Inflammatory macrophage (primary cell): ENCODE measurements around the gene FBLIM1.

ENCODE experiments used
- DNase-seq, 2 donors: peaks; one replicate each; pipeline ENCODE4 v3.0.0-alpha.2; 2020 to 2022

The FBLIM1 gene

GRCh38 chr1:15731735-15732685 is 26.6 kb upstream of the FBLIM1 start:
- DNase-seq = no peak

- no peak for DNase-seq
Observed at GRCh38 chr1:15732686-15733081, 25.9 kb upstream of the FBLIM1 start.

GRCh38 chr1:15733218-15733725 is 25.3 kb upstream of the FBLIM1 start:
- DNase-seq = no peak

- no peak for DNase-seq
Observed at GRCh38 chr1:15733726-15734226, 24.8 kb upstream of the FBLIM1 start.

- DNase-seq = no peak
Observed at GRCh38 chr1:15734296-15734695, 24.3 kb upstream of the FBLIM1 start.

GRCh38 chr1:15734901-15735300 is 23.7 kb upstream of the FBLIM1 start:
- DNase-seq = no peak

GRCh38 chr1:15735304-15736037 is 23.1 kb upstream of the FBLIM1 start:
- DNase-seq = no peak

GRCh38 chr1:15736038-15736891 is 22.3 kb upstream of the FBLIM1 start, which contains the start of gene SLC25A34:
SLC25A34 (plus strand) TSS chr1:15736258; CDS start chr1:15736486, 228 bp downstream.
- DNase-seq = no peak

- no peak for DNase-seq
Observed at GRCh38 chr1:15736892-15737261, 21.7 kb upstream of the FBLIM1 start.

GRCh38 chr1:15737324-15738319 is 21.0 kb upstream of the FBLIM1 start:
- no peak for DNase-seq

GRCh38 chr1:15738416-15739113 is 20.0 kb upstream of the FBLIM1 start:
- DNase-seq = no peak

GRCh38 chr1:15739259-15739658 is 19.3 kb upstream of the FBLIM1 start:
- DNase-seq = no peak

- DNase-seq = no peak
Observed at GRCh38 chr1:15739745-15740144, 18.9 kb upstream of the FBLIM1 start.

- peak; percentile 29 to 55 for DNase-seq
Observed at GRCh38 chr1:15740924-15741850, 17.4 kb upstream of the FBLIM1 start.

- DNase-seq = no peak
Observed at GRCh38 chr1:15742339-15742801, 16.2 kb upstream of the FBLIM1 start, which contains the start of gene TMEM82. TMEM82 (plus strand) TSS chr1:15742499; CDS start chr1:15742560, 61 bp downstream.

GRCh38 chr1:15744122-15744679 is 14.4 kb upstream of the FBLIM1 start:
- DNase-seq = no peak

GRCh38 chr1:15747378-15747777 is 11.2 kb upstream of the FBLIM1 start:
- no peak for DNase-seq

GRCh38 chr1:15748264-15748663 is 10.3 kb upstream of the FBLIM1 start:
- no peak for DNase-seq
